Measurements from ENCODE around the gene S100A12. TPM values are rescaled to one million over a fixed set of nuclear protein-coding genes. Genes with fewer than 3 reads are reported as not detected.

S100A12 gene
- total and polyA plus RNA-seq, 2 experiments from 2014 or later: not detected

- Histone ChIP-seq H3K4me1 (ENCODE audit: insufficient read depth) (no peaks in the 10 kb centered on the region), H3K9me2 (replicated peaks; ENCODE audit: insufficient read depth) (no peaks in the 10 kb centered on the region), H3K79me2 (no peaks in the 10 kb centered on the region), H3K9me3 (ENCODE audit: low read depth) (no peaks in the 10 kb centered on the region), H3K4me3 (no peak within 1 kb of the TSS), H3K27ac (no peak within 1 kb of the TSS), H3K27me3 (no peaks in the 10 kb centered on the region), H3K4me2 (no peak within 1 kb of the TSS), H4K20me1 (ENCODE audit: insufficient read depth, poor library complexity, severe bottlenecking) (no peaks in the 10 kb centered on the region), H3K36me3 (replicated peaks; ENCODE audit: insufficient read depth, low read depth) (no peaks in the 10 kb centered on the region), H2AFZ (no peak within 1 kb of the TSS)
- TF ChIP-seq EZH2 (IDR thresholded peaks at IDR 0.05; ENCODE audit: borderline replicate concordance) (no peak), CTCF (IDR thresholded peaks at IDR 0.05; ENCODE audit: poor library complexity) (no peak), EZH2phosphoT487 (IDR thresholded peaks at IDR 0.05; ENCODE audit: low read depth, severe bottlenecking, unreplicated experiment) (no peak)
- 70% methylated on average over 7 of the region's 7 CpGs for WGBS (ENCODE audit: low lambda C conversion rate, missing lambda C conversion rate)
- no peak for DNase-seq (ENCODE audit: low spot score)
Measured at GRCh38 chr1:153390938-153391710, 15.7 kb upstream of the S100A12 start, which contains the start of gene S100A8. S100A8 (minus strand) TSS chr1:153391073; CDS start chr1:153390535, 538 bp downstream.

- Histone ChIP-seq H3K36me3 (replicated peaks; ENCODE audit: insufficient read depth, low read depth) (no peaks in the 10 kb centered on the region), H3K4me2 (no peak overlapping the region), H3K27me3 (no peaks in the 10 kb centered on the region), H3K79me2 (no peaks in the 10 kb centered on the region), H3K4me1 (ENCODE audit: insufficient read depth) (no peaks in the 10 kb centered on the region), H3K27ac (no peak overlapping the region), H4K20me1 (ENCODE audit: insufficient read depth, poor library complexity, severe bottlenecking) (no peaks in the 10 kb centered on the region), H3K9me2 (replicated peaks; ENCODE audit: insufficient read depth) (no peaks in the 10 kb centered on the region), H3K4me3 (no peak overlapping the region), H3K9me3 (ENCODE audit: low read depth) (no peaks in the 10 kb centered on the region), H2AFZ (no peak overlapping the region)
- TF ChIP-seq EZH2 (IDR thresholded peaks at IDR 0.05; ENCODE audit: borderline replicate concordance): no peak
- no peak for TF ChIP-seq EZH2phosphoT487 (IDR thresholded peaks at IDR 0.05; ENCODE audit: low read depth, severe bottlenecking, unreplicated experiment)
- no peak for TF ChIP-seq CTCF (IDR thresholded peaks at IDR 0.05; ENCODE audit: poor library complexity)
- no peak for DNase-seq (ENCODE audit: low spot score)
- 74% methylated on average over 17 of the region's 17 CpGs for WGBS (ENCODE audit: low lambda C conversion rate, missing lambda C conversion rate)
Measured at GRCh38 chr1:153389973-153390879, 14.8 kb upstream of the S100A12 start.

GRCh38 chr1:153389401-153389800, 14.0 kb upstream of the S100A12 start:
- Histone ChIP-seq H3K4me2 (no peak overlapping the region), H2AFZ (no peak overlapping the region), H3K9me2 (replicated peaks; ENCODE audit: insufficient read depth) (no peaks in the 10 kb centered on the region), H3K4me1 (ENCODE audit: insufficient read depth) (no peaks in the 10 kb centered on the region), H3K27ac (no peak overlapping the region), H3K4me3 (no peak overlapping the region), H3K9me3 (ENCODE audit: low read depth) (no peaks in the 10 kb centered on the region), H4K20me1 (ENCODE audit: insufficient read depth, poor library complexity, severe bottlenecking) (no peaks in the 10 kb centered on the region), H3K79me2 (no peaks in the 10 kb centered on the region), H3K27me3 (no peaks in the 10 kb centered on the region), H3K36me3 (replicated peaks; ENCODE audit: insufficient read depth, low read depth) (no peaks in the 10 kb centered on the region)
- WGBS (ENCODE audit: low lambda C conversion rate, missing lambda C conversion rate): 65% methylated on average over 1 of the region's 1 CpG
- TF ChIP-seq CTCF (IDR thresholded peaks at IDR 0.05; ENCODE audit: poor library complexity) (no peak), EZH2phosphoT487 (IDR thresholded peaks at IDR 0.05; ENCODE audit: low read depth, severe bottlenecking, unreplicated experiment) (no peak), EZH2 (IDR thresholded peaks at IDR 0.05; ENCODE audit: borderline replicate concordance) (no peak)
- no peak for DNase-seq (ENCODE audit: low spot score)

All from hepatocyte (in vitro differentiated cells).